Measurements from ENCODE around the gene ZFYVE21.

Gene ZFYVE21

DNA sequence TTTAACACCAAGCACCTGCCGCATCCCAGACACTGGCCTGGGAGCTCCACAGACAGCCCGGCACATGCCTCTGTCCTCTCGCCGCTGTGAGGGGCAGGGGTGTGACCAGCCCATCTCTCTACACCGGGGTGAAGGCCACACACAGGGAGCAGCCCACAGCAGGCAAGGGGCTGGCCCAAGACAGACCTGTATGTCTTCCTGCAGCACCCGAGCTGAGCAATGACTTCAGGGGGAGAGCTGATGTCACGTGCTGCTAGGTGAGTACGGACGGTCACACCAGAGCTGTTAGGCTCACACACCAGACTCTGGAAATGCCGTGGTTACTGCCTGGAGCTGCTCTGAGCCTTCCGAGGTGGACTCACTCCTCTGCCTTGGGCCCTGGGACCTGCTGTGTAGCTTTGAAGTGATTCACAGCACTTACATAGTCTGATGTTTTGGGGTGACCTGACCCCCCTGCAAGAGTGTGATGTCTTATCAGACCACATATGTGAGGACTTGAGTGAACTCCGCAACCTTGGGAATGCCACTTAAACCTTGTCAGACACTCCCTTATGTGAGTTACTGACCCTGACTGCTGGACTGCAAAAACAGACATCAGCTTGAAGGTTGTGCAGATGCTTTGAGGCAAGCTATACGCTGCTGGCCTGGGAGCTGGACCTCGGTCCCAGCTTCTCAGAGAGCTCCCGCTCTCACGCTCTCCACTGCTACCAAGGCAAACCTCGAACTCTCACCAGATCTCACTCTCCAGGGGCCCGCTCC, 2.1 kb upstream of the ZFYVE21 start:
- Histone ChIP-seq H3K4me3 (ENCODE audit: low read length) (peak overlapping the region; percentile 82), H3K4me1 (ENCODE audit: control insufficient read depth, low read length) (peaks cover 29% of the 10 kb centered on the region), H3K27me3 (ENCODE audit: control insufficient read depth, low read length) (no peaks in the 10 kb centered on the region), H3K4me2 (ENCODE audit: low read length) (peak overlapping the region; percentile 84), H3K27ac (ENCODE audit: low read depth, low read length) (no peak overlapping the region), H3K79me2 (ENCODE audit: control insufficient read depth, low read length) (peaks cover 85% of the 10 kb centered on the region), H3K9me3 (ENCODE audit: control insufficient read depth, insufficient read depth, low read length) (no peaks in the 10 kb centered on the region), H4K20me1 (ENCODE audit: control insufficient read depth, insufficient read depth, low read depth, low read length) (peaks cover 5% of the 10 kb centered on the region; the same call in 1 of the 2 replicates), H3F3A (ENCODE audit: control insufficient read depth, insufficient read depth) (no peaks in the 10 kb centered on the region), H3K36me3 (ENCODE audit: control insufficient read depth, low read length) (peaks cover 61% of the 10 kb centered on the region), H3K9me2 (replicated peaks; ENCODE audit: control insufficient read depth, low read length) (no peaks in the 10 kb centered on the region)
- no peak for TF ChIP-seq EZH2phosphoT487 (IDR thresholded peaks at IDR 0.05; ENCODE audit: borderline replicate concordance, low read length)

DNA sequence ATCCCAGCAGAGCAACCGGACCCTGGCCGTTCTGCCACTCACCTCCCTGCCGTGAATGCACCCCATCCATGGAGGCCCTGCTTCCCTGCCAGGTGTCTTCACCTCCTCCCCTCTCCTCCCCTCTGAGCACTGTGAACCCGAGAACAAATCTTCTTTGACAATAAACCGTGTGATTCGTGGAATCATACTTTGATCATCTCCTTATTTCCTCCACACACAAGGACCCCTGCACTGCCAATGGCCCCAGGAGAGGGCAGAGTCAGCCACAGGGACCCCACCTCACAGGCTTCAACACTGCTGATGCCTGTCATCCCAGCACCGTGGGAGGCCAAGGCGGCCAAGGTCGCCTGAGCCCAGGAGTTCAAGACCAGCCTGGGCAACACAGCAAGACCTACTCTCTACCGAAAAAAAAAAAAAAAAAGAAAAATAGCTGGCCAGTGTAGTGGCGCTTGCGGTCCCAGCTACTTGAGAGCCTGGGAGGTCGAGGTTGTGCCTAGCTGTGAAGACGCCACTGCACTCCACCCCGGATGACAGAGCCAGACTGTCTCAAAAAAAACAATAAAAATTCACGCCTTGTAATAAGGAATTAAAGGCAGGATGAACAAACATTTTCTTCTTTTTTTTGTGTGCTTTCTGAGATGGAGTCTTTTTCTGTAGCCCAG, 1.4 kb upstream of the ZFYVE21 start:
- Histone ChIP-seq H3K4me1 (ENCODE audit: control insufficient read depth, low read length) (peaks cover 34% of the 10 kb centered on the region), H3K9me2 (replicated peaks; ENCODE audit: control insufficient read depth, low read length) (no peaks in the 10 kb centered on the region), H3K4me3 (ENCODE audit: low read length) (peak overlapping the region; percentile 82), H3K36me3 (ENCODE audit: control insufficient read depth, low read length) (peaks cover 54% of the 10 kb centered on the region), H4K20me1 (ENCODE audit: control insufficient read depth, insufficient read depth, low read depth, low read length) (peaks cover 5% of the 10 kb centered on the region; the same call in 1 of the 2 replicates), H3K4me2 (ENCODE audit: low read length) (peak overlapping the region; percentile 84), H3K9me3 (ENCODE audit: control insufficient read depth, insufficient read depth, low read length) (no peaks in the 10 kb centered on the region), H3K27me3 (ENCODE audit: control insufficient read depth, low read length) (no peaks in the 10 kb centered on the region), H3F3A (ENCODE audit: control insufficient read depth, insufficient read depth) (no peaks in the 10 kb centered on the region), H3K79me2 (ENCODE audit: control insufficient read depth, low read length) (peaks cover 86% of the 10 kb centered on the region), H3K27ac (ENCODE audit: low read depth, low read length) (peak overlapping the region; percentile 62; the same call in 1 of the 2 replicates)
- TF ChIP-seq, protein P1, sequence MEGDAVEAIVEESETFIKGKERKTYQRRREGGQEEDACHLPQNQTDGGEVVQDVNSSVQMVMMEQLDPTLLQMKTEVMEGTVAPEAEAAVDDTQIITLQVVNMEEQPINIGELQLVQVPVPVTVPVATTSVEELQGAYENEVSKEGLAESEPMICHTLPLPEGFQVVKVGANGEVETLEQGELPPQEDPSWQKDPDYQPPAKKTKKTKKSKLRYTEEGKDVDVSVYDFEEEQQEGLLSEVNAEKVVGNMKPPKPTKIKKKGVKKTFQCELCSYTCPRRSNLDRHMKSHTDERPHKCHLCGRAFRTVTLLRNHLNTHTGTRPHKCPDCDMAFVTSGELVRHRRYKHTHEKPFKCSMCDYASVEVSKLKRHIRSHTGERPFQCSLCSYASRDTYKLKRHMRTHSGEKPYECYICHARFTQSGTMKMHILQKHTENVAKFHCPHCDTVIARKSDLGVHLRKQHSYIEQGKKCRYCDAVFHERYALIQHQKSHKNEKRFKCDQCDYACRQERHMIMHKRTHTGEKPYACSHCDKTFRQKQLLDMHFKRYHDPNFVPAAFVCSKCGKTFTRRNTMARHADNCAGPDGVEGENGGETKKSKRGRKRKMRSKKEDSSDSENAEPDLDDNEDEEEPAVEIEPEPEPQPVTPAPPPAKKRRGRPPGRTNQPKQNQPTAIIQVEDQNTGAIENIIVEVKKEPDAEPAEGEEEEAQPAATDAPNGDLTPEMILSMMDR (IDR thresholded peaks at IDR 0.05; ENCODE audit: low read depth, low read length, poor library complexity, severe bottlenecking) = no peak
- TF ChIP-seq EZH2phosphoT487 (IDR thresholded peaks at IDR 0.05; ENCODE audit: borderline replicate concordance, low read length) = no peak

- H3K4me1 ChIP-seq (ENCODE audit: control insufficient read depth, low read length) = peaks cover 31% of the 10 kb centered on the region
- no peaks in the 10 kb centered on the region for H3K27me3 ChIP-seq (ENCODE audit: control insufficient read depth, low read length)
- peaks cover 87% of the 10 kb centered on the region for H3K79me2 ChIP-seq (ENCODE audit: control insufficient read depth, low read length)
- no peaks in the 10 kb centered on the region for H3K9me2 ChIP-seq (replicated peaks; ENCODE audit: control insufficient read depth, low read length)
- no peak overlapping the region for H3K27ac ChIP-seq (ENCODE audit: low read depth, low read length)
- peak overlapping the region; percentile 74 for H3K4me3 ChIP-seq (ENCODE audit: low read length)
- H3K36me3 ChIP-seq (ENCODE audit: control insufficient read depth, low read length) = peaks cover 36% of the 10 kb centered on the region
- peak overlapping the region; percentile 85 for H3K4me2 ChIP-seq (ENCODE audit: low read length)
- no peak for TF ChIP-seq EZH2phosphoT487 (IDR thresholded peaks at IDR 0.05; ENCODE audit: borderline replicate concordance, low read length)
- TF ChIP-seq, protein P1 (IDR thresholded peaks at IDR 0.05; ENCODE audit: low read depth, low read length, poor library complexity, severe bottlenecking) = no peak
- peaks cover 5% of the 10 kb centered on the region; the same call in 1 of the 2 replicates for H4K20me1 ChIP-seq (ENCODE audit: control insufficient read depth, insufficient read depth, low read depth, low read length)
- no peaks in the 10 kb centered on the region for H3K9me3 ChIP-seq (ENCODE audit: control insufficient read depth, insufficient read depth, low read length)
- H3F3A ChIP-seq (ENCODE audit: control insufficient read depth, insufficient read depth) = no peaks in the 10 kb centered on the region
Observed at GRCh38 chr14:103716091-103716801, 636 bp downstream of the ZFYVE21 start.

Data from DOHH2 (cell line).